Neural cell (in vitro differentiated cells): Measurements from ENCODE around the gene GAPVD1.
A peak's percentile ranks its signal among the peaks of the same experiment; 100 is the strongest.

Source experiments
- EP300 ChIP-seq: fragments of 450-650 bp; conservative IDR thresholded peaks from 2 replicates; pipeline ENCODE4 v1.6.1; 2014; ENCODE audit warnings: antibody characterized with exemption, mild to moderate bottlenecking, moderate library complexity; ENCODE audit not compliant: poor library complexity, severe bottlenecking
- EZH2 ChIP-seq: fragments of 200-600, 300-800 bp; shearing (Covaris generic), sonication (generic); IDR thresholded peaks from 2 replicates; pipeline ENCODE4 v1.6.1; 2014; ENCODE audit warnings: antibody characterized with exemption, low read length, borderline replicate concordance, mild to moderate bottlenecking; ENCODE audit not compliant: insufficient read depth, poor library complexity, severe bottlenecking
- MXI1 ChIP-seq: fragments of 450-650 bp; conservative IDR thresholded peaks from 2 replicates; pipeline ENCODE4 v1.6.1; 2014; ENCODE audit warnings: antibody characterized with exemption, mild to moderate bottlenecking; ENCODE audit not compliant: poor library complexity, severe bottlenecking
- POLR2AphosphoS5 ChIP-seq: IDR thresholded peaks from 2 replicates; pipeline ENCODE4 v1.6.1; 2012
- RAD21 ChIP-seq: fragments of 450-650 bp; conservative IDR thresholded peaks from 2 replicates; pipeline ENCODE4 v1.6.1; 2014; ENCODE audit warnings: antibody characterized with exemption, mild to moderate bottlenecking, moderate library complexity
- SMC3 ChIP-seq: fragments of 450-650 bp; conservative IDR thresholded peaks from 2 replicates; pipeline ENCODE4 v1.6.1; 2014; ENCODE audit warnings: antibody characterized with exemption, mild to moderate bottlenecking, moderate library complexity; ENCODE audit not compliant: poor library complexity
- TAF1 ChIP-seq: IDR thresholded peaks from 2 replicates; pipeline ENCODE4 v1.6.1; 2012; ENCODE audit warnings: low read depth
- TF ChIP-seq, protein P1 (sequence below): fragments of 450-650 bp; IDR thresholded peaks from 2 replicates; pipeline ENCODE4 v1.5.1; 2014; ENCODE audit warnings: antibody characterized with exemption, mild to moderate bottlenecking, moderate library complexity; ENCODE audit not compliant: poor library complexity, severe bottlenecking
- TF ChIP-seq, protein P2 (sequence below): IDR thresholded peaks from 2 replicates; pipeline ENCODE4 v1.6.1; 2012; ENCODE audit warnings: borderline replicate concordance

DNA sequence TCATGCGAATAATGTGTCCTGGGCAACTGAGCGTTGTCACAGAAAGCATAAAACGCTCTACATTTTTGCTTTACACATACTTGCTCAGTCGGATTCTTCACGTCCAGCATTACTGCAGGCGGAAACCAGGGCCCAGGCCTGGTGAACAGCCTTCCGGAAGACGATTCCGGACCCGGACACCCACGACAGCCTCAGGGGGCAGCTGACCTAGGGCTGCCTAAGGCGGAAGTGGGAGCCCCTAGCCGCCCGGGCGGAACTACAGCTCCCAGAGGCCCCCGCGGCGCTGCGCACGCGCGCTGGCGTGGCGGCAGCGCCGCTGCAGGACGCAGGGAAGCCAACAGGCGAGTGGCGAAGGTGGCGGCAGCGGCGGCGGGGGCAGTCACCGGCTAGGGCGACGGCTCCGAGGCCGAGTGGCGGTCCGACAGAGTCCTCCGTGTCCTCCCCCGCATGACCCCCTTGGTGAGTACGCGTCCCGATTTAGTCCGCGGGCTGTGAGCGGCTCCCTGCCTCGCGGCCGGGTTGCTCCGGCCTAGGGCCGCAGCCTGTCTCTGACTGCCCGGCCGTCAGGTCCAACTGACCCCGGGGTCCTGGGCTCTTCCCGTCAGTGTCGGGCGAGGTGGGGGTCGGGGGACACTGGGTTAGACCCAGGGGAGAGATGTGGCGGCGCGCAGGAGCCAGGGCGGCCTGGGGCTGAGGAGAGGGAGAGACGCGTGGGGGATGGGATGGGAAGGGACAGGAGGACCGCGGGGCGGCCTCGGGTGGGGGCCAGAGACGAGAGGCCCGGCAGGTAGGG is at the start of gene GAPVD1:
- TF ChIP-seq, protein P1, sequence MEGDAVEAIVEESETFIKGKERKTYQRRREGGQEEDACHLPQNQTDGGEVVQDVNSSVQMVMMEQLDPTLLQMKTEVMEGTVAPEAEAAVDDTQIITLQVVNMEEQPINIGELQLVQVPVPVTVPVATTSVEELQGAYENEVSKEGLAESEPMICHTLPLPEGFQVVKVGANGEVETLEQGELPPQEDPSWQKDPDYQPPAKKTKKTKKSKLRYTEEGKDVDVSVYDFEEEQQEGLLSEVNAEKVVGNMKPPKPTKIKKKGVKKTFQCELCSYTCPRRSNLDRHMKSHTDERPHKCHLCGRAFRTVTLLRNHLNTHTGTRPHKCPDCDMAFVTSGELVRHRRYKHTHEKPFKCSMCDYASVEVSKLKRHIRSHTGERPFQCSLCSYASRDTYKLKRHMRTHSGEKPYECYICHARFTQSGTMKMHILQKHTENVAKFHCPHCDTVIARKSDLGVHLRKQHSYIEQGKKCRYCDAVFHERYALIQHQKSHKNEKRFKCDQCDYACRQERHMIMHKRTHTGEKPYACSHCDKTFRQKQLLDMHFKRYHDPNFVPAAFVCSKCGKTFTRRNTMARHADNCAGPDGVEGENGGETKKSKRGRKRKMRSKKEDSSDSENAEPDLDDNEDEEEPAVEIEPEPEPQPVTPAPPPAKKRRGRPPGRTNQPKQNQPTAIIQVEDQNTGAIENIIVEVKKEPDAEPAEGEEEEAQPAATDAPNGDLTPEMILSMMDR, result peak; percentile 83
- TF ChIP-seq, protein P2, sequence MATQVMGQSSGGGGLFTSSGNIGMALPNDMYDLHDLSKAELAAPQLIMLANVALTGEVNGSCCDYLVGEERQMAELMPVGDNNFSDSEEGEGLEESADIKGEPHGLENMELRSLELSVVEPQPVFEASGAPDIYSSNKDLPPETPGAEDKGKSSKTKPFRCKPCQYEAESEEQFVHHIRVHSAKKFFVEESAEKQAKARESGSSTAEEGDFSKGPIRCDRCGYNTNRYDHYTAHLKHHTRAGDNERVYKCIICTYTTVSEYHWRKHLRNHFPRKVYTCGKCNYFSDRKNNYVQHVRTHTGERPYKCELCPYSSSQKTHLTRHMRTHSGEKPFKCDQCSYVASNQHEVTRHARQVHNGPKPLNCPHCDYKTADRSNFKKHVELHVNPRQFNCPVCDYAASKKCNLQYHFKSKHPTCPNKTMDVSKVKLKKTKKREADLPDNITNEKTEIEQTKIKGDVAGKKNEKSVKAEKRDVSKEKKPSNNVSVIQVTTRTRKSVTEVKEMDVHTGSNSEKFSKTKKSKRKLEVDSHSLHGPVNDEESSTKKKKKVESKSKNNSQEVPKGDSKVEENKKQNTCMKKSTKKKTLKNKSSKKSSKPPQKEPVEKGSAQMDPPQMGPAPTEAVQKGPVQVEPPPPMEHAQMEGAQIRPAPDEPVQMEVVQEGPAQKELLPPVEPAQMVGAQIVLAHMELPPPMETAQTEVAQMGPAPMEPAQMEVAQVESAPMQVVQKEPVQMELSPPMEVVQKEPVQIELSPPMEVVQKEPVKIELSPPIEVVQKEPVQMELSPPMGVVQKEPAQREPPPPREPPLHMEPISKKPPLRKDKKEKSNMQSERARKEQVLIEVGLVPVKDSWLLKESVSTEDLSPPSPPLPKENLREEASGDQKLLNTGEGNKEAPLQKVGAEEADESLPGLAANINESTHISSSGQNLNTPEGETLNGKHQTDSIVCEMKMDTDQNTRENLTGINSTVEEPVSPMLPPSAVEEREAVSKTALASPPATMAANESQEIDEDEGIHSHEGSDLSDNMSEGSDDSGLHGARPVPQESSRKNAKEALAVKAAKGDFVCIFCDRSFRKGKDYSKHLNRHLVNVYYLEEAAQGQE, result no peak
- no peak for TF ChIP-seq SMC3
- TF ChIP-seq EZH2, result no peak
- TF ChIP-seq TAF1, result peak; percentile 73
- no peak for TF ChIP-seq EP300
- peak; percentile 95 for TF ChIP-seq POLR2AphosphoS5
- TF ChIP-seq RAD21, result peak; percentile 13
- TF ChIP-seq MXI1, result peak; percentile 64
